Fibroblast of lung (primary cell): ENCODE results near the gene KCNG2. TPM values are rescaled to one million over a fixed set of nuclear protein-coding genes. Genes with fewer than 3 reads are reported as not detected.

Experiments
- DNase-seq, 2 donors: peaks; one replicate each; pipeline versions ENCODE4 v3.0.0 to v3.0.0-alpha.2; 2010; ENCODE audit warnings: low read depth in 2 of 2
- H2AFZ ChIP-seq: 2 replicates; pipeline ENCODE4 v1.5.1; 2012; ENCODE audit warnings: low read length, control low read depth, inconsistent platforms
- H3K27ac ChIP-seq: 2 replicates; pipeline ENCODE4 v1.5.1; 2011; ENCODE audit warnings: low read length, control low read depth; ENCODE audit not compliant: insufficient read depth
- H3K27me3 ChIP-seq: 2 replicates; pipeline ENCODE4 v1.5.1; 2011; ENCODE audit warnings: mild to moderate bottlenecking, low read length; ENCODE audit not compliant: control insufficient read depth, insufficient read depth
- H3K36me3 ChIP-seq: 2 replicates; pipeline ENCODE4 v1.5.1; 2011; ENCODE audit warnings: low read length; ENCODE audit not compliant: control insufficient read depth, insufficient read depth
- H3K4me1 ChIP-seq: 2 replicates; pipeline ENCODE4 v1.5.1; 2011; ENCODE audit warnings: low read length; ENCODE audit not compliant: control insufficient read depth, insufficient read depth; ENCODE audit errors: extremely low read depth
- H3K4me2 ChIP-seq: 2 replicates; pipeline ENCODE4 v1.5.1; 2011; ENCODE audit warnings: low read length, control low read depth; ENCODE audit not compliant: insufficient read depth; ENCODE audit errors: extremely low read depth
- H3K4me3 ChIP-seq, 4 experiments: fragments of 200-600 bp in 1 of 4; sonication (generic) in 1 of 4; replicated peaks in 1 of 4; 2 replicates each; pipeline ENCODE4 v1.5.1; 2011 to 2016; ENCODE audit warnings: low read length in 4 of 4, low read depth in 3 of 4, mild to moderate bottlenecking in 3 of 4, control low read depth in 2 of 4, inconsistent platforms in 1 of 4, mixed read lengths in 1 of 4; ENCODE audit not compliant: insufficient read depth in 1 of 4; ENCODE audit errors: control extremely low read depth in 1 of 4
- H3K79me2 ChIP-seq: 2 replicates; pipeline ENCODE4 v1.5.1; 2012; ENCODE audit warnings: mild to moderate bottlenecking, low read length, inconsistent platforms; ENCODE audit not compliant: control insufficient read depth, insufficient read depth
- H3K9ac ChIP-seq: 2 replicates; pipeline ENCODE4 v1.5.1; 2011; ENCODE audit warnings: mild to moderate bottlenecking, low read length, control low read depth; ENCODE audit not compliant: insufficient read depth
- H3K9me3 ChIP-seq: 2 replicates; pipeline ENCODE4 v1.5.1; 2012; ENCODE audit warnings: low read depth, low read length; ENCODE audit not compliant: control insufficient read depth, insufficient read depth
- H4K20me1 ChIP-seq: 2 replicates; pipeline ENCODE4 v1.5.1; 2011; ENCODE audit warnings: low read length; ENCODE audit not compliant: control insufficient read depth, insufficient read depth; ENCODE audit errors: extremely low read depth
- CTCF ChIP-seq, 2 donors: IDR thresholded peaks in 1 of 2; conservative IDR thresholded peaks in 1 of 2; 1 replicate in 1 of 2; 2 replicates in 1 of 2; pipeline ENCODE4 v1.5.1; 2011 to 2012; ENCODE audit warnings: low read length in 2 of 2, control low read depth in 1 of 2, inconsistent platforms in 1 of 2, low read depth in 1 of 2, mild to moderate bottlenecking in 1 of 2
- EZH2 ChIP-seq: IDR thresholded peaks from 2 replicates; pipeline ENCODE4 v1.5.1; 2012; ENCODE audit warnings: low read length, control low read depth, mild to moderate bottlenecking; ENCODE audit errors: missing control alignments
- polyA plus RNA-seq, 2 donors: library from polyadenylated mRNA; depleted of rRNA in 1 of 2; stranded (reverse) in 1 of 2; unstranded in 1 of 2; fragments of >200 nt; gene quantifications; 2 replicates each; pipeline ENCODE4 v1.2.1, GENCODE V29; 2011 to 2012; ENCODE audit warnings: missing spikeins in 1 of 2
- total RNA-seq: library from RNA; depleted of rRNA; stranded (reverse); fragments of >200 nt; gene quantifications from 2 replicates; pipeline ENCODE4 v1.2.1, GENCODE V29; 2014

The KCNG2 gene
- total and polyA plus RNA-seq, 2 donors (not counting 1 experiment from before 2014, with no cell fraction given), result 0.42 to 10.1 TPM

- Histone ChIP-seq H3K79me2 (no peaks in the 10 kb centered on the region), H2AFZ (no peak overlapping the region), H3K4me2 (no peak overlapping the region), H3K4me3 (no peak overlapping the region), H3K27me3 (no peaks in the 10 kb centered on the region), H3K4me1 (no peaks in the 10 kb centered on the region), H4K20me1 (no peaks in the 10 kb centered on the region), H3K27ac (no peak overlapping the region), H3K9me3 (no peaks in the 10 kb centered on the region), H3K36me3 (no peaks in the 10 kb centered on the region), H3K9ac (no peak overlapping the region)
- TF ChIP-seq EZH2 (no peak), CTCF (conservative IDR thresholded peaks at IDR 0.05 in 1 of 2, IDR thresholded peaks at IDR 0.05 in 1 of 2; ENCODE audit: low read depth in 1 of 2, low read length in 2 of 2) (no peak)
- no peak for DNase-seq
Observed at GRCh38 chr18:79888016-79888415, 90.3 kb downstream of the KCNG2 start.

- no peak overlapping the region for H3K9ac ChIP-seq
Observed at GRCh38 chr18:79889569-79889968, 91.8 kb downstream of the KCNG2 start.

GRCh38 chr18:79890674-79891073 lies 92.9 kb downstream of the KCNG2 start:
- Histone ChIP-seq H2AFZ (no peak overlapping the region), H3K27ac (no peak overlapping the region), H3K9me3 (no peaks in the 10 kb centered on the region), H3K4me1 (no peaks in the 10 kb centered on the region), H3K79me2 (no peaks in the 10 kb centered on the region), H4K20me1 (no peaks in the 10 kb centered on the region), H3K9ac (no peak overlapping the region), H3K27me3 (no peaks in the 10 kb centered on the region), H3K4me3 (no peak overlapping the region), H3K4me2 (no peak overlapping the region), H3K36me3 (no peaks in the 10 kb centered on the region)
- TF ChIP-seq CTCF (conservative IDR thresholded peaks at IDR 0.05 in 1 of 2, IDR thresholded peaks at IDR 0.05 in 1 of 2; ENCODE audit: low read depth in 1 of 2, low read length in 2 of 2) (no peak), EZH2 (no peak)
- no peak for DNase-seq

More at GRCh38 chr18:79889569-79889968, 91.8 kb downstream of the KCNG2 start:
- H3K27me3 ChIP-seq, result no peaks in the 10 kb centered on the region
- TF ChIP-seq CTCF (conservative IDR thresholded peaks at IDR 0.05 in 1 of 2, IDR thresholded peaks at IDR 0.05 in 1 of 2; ENCODE audit: low read depth in 1 of 2, low read length in 2 of 2) (no peak), EZH2 (no peak)
- no peak overlapping the region for H3K4me3 ChIP-seq
- H3K4me1 ChIP-seq, result no peaks in the 10 kb centered on the region
- no peak overlapping the region for H3K4me2 ChIP-seq
- no peak for DNase-seq
- no peaks in the 10 kb centered on the region for H3K36me3 ChIP-seq
- H3K9me3 ChIP-seq, result no peaks in the 10 kb centered on the region
- no peaks in the 10 kb centered on the region for H4K20me1 ChIP-seq
- no peaks in the 10 kb centered on the region for H3K79me2 ChIP-seq
- no peak overlapping the region for H2AFZ ChIP-seq
- no peak overlapping the region for H3K27ac ChIP-seq
